GM21381 (cell line): ENCODE data around the gene STAC.
"Not testable (repeated sequence)": the region's sequence is repeated elsewhere in the genome, so short reads cannot be mapped to it uniquely, and the experiment has no call there.

Experiments used
- ATAC-seq: cut with Tn5 transposase; IDR thresholded peaks from one replicate; pipeline ENCODE4 v1.9.1; 2021; ENCODE audit warnings: mild to moderate bottlenecking, moderate library complexity; ENCODE audit not compliant: unreplicated experiment

Gene STAC

DNA sequence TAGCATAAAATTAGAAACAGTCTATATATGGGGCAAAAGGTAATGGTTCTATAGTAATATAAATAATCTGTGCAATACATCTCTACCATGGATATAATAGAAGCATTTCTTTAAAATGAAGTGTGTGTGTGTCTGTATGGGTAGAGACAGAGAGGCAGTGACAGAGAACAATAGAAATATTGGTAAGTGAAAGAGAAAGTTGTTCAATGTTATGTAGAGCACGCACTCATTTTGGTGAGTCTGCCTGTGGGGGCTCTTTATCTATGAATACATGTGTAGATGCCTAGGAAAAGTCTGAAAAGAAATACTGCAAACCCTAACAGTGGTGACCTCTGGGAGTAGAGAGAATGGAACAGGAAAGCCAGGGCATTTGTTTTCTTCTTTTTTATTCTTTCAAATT lies 182.6 kb downstream of the STAC start:
- ATAC-seq: no peak

DNA sequence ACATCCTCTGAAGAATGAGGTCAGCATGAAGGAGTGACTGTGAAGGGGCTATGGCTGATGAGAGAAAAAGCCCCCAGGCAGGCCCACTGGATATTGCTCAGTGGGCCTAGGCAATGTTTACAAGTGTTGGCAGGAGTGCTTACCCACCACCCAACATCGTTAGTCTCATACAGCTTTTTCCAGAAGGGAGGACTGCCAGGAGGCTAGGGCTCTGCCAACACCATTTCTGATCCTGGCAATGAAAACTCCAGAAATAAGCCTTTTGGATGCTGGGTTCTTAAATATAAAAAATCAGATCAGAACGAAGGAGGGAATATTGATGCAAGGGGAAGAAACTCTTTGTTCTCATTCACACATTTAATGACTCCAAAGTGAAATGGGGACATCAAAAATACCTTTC lies 194.9 kb downstream of the STAC start:
- no peak for ATAC-seq

DNA sequence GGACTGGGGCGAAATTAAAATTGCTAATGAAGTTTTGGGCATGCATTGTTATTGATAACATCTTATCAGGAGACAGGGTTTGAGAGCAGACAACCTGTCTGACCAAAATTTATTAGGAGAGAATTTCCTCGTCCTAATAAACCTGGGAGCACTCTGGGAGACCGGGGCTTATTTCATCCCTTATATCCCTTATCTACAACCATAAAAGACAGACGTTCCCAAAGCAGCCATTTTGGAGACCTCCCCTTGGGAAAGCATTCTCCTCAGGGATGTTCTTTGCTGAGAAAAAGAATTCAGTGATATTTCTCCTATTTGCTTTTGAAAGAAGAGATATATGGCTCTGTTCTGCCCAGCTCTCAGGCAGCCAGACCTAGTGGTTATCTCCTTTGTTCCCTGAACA lies 198.1 kb downstream of the STAC start:
- not testable (repeated sequence) for ATAC-seq

DNA sequence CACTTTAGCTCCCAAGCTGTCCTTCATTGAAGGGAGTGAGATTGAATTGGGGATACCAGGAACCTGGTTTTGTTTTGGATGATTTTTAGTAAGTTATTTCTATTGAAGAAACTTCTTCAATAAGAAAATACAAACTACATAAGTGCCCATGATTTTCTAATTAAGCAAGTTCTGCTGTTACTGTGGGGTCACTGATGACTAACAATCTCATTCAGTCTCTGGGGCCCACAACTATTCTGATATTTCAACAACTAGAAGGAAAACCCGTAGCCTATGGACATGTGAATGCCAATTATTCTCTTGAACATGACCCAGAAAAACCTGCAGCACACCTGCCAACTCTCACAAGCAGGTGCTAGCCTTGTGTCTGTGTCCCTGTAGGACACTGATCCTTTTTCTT lies 199.4 kb downstream of the STAC start:
- ATAC-seq: no peak

DNA sequence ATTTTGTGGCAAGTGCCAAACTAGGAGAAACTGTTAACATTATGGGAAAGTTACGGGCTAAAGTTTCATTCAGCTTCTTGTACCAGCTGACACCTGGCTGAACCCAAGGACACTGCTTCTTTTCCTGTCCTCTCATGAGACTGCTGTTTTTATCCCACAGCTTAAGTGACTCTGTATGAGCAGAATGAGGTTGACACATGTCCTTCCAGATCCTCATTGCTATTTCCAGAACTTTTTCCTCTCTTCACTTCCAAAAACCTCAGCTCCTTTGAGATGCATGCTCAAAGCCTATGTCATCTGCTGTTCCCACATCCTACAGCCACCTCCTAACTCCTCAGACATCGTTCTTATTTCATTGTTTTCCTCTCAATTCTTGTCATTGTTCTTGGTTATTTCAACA lies 200.4 kb downstream of the STAC start:
- no peak for ATAC-seq

DNA sequence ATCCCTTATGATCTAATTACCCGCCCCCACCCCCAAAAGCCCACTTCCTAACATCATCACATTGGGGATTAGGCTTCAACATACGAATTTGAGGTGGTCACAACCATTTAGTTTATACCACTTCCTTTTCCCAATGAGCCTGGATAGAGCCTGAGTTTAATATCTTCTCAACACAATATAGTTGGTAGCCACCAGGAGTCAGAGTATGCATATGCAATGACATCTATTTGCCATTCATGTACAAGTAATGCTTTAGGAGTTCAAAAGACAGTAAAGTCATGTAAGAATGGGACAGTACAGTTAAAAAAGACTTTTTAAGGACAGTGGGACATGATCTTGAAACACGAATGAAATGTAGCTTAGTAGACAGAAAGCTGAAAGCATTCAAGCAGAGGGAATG lies 211.7 kb downstream of the STAC start:
- no peak for ATAC-seq

DNA sequence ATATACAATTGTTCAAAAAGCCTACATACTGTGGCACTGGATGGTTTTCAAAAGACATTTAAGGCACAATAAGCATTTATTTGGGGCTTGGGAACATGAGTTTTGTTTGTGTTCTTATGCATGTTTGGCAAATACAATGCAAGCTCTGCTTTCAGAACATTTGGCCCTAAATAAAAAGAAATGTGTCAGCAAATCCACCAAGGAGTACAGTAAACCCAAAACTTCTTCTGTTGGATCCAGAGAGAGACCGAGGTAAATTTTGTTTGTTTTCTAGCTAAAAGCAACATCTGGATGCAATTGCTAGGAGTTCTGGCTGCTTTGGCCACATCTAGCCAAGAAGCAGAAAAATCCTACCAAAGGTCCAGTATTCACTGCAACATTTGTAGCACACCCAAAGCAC lies 215.2 kb downstream of the STAC start:
- no peak for ATAC-seq

DNA sequence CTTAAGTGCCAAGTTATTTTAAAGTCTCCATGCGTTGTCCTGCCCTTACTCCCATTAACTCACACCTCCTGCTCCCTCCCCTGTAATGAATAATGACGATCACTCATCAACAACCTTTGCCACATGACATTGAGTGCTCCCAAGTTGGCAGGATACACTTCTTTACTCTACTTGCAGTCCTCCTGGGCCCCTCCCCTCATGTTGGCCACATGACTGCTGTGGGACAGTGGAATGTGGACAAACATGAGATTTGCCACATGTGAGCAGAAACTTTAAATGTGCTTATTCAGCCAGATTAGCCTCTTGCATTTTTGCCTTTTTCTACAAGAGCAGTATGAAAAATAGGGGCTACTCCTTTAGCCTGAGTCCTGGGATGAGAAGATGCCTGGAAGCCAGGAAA lies 216.1 kb downstream of the STAC start:
- no peak for ATAC-seq

DNA sequence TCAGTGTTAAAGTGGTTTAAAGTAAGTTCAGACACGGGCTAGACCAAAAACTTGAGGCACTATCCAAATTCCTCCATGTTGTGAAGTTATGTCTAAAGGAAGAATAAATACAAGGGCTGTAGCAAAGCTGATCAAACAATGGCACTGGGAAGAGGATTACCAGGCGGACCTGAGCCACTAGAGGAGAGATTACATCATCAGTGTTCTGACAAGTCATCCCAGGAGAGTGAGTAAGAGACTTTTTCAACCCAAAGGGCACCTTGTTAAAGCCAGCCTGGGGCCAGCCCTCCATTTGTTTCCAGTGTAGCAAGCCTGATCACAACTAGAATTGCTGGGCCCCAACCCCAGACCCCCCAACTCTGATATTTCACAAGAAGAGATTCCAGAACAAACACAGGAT lies 217.1 kb downstream of the STAC start:
- ATAC-seq: no peak
